OCI-LY7 (cell line): ENCODE data around the gene CRELD2.

Experiments used
- CTCF ChIP-seq: fragments of 200-600 bp; sonication (generic); conservative IDR thresholded peaks from 2 replicates; pipeline ENCODE4 v1.5.1; 2014; ENCODE audit warnings: mild to moderate bottlenecking, antibody characterized with exemption, low read length, moderate library complexity, mixed read lengths
- EZH2phosphoT487 ChIP-seq: fragments of 200-600 bp; sonication (generic); IDR thresholded peaks from 2 replicates; pipeline ENCODE4 v1.6.1; 2018; ENCODE audit warnings: low read depth, borderline replicate concordance, mild to moderate bottlenecking, mixed run types, antibody characterized with exemption, low read length, moderate library complexity, mixed read lengths

GRCh38 chr22:49951678-49951985 lies 33.2 kb downstream of the CRELD2 start:
- TF ChIP-seq CTCF (no peak), EZH2phosphoT487 (no peak)
